GM23338 (cell line): Measurements from ENCODE around the gene SLC7A14. TPM values are rescaled to one million over a fixed set of nuclear protein-coding genes. Genes with fewer than 3 reads are reported as not detected.

ENCODE experiments used
- ATAC-seq: fragments of 200-7000 bp; cut with Tn5 transposase; 3 replicates; pipeline ENCODE4 v1.9.1; 2020
- DNase-seq: peaks from one replicate; pipeline ENCODE4 v3.0.0-alpha.2; 2015; ENCODE audit warnings: low spot score
- H2AFZ ChIP-seq: fragments of 200-600 bp; sonication (generic); 2 replicates; pipeline ENCODE4 v1.8.0; 2016; ENCODE audit warnings: antibody characterized with exemption, mild to moderate bottlenecking, moderate library complexity
- H3F3A ChIP-seq: fragments of 200-600 bp; sonication (generic); replicated peaks from 2 replicates; pipeline ENCODE4 v1.8.0; 2017; ENCODE audit warnings: antibody characterized with exemption, mixed run types, low read depth
- H3K27ac ChIP-seq: fragments of 200-600 bp; sonication (generic); 2 replicates; pipeline ENCODE4 v1.6.1; 2016; ENCODE audit warnings: low read depth
- H3K27me3 ChIP-seq: fragments of 200-600 bp; sonication (generic); 2 replicates; pipeline ENCODE4 v1.8.0; 2016; ENCODE audit warnings: mild to moderate bottlenecking, mixed run types, moderate library complexity; ENCODE audit not compliant: insufficient read depth
- H3K36me3 ChIP-seq: fragments of 200-600 bp; sonication (generic); 2 replicates; pipeline ENCODE4 v1.8.0; 2016; ENCODE audit warnings: mild to moderate bottlenecking; ENCODE audit not compliant: insufficient read depth
- H3K4me1 ChIP-seq: fragments of 200-600 bp; sonication (generic); 2 replicates; pipeline ENCODE4 v1.8.0; 2016; ENCODE audit warnings: mild to moderate bottlenecking, moderate library complexity; ENCODE audit not compliant: insufficient read depth
- H3K4me2 ChIP-seq: fragments of 200-600 bp; sonication (generic); 2 replicates; pipeline ENCODE4 v1.7.1; 2017; ENCODE audit warnings: mixed run types
- H3K4me3 ChIP-seq: fragments of 200-600 bp; sonication (generic); 2 replicates; pipeline ENCODE4 v1.6.1; 2016; ENCODE audit warnings: mixed run types
- H3K79me2 ChIP-seq: fragments of 200-600 bp; sonication (generic); replicated peaks from 2 replicates; pipeline ENCODE4 v1.8.0; 2017; ENCODE audit warnings: mild to moderate bottlenecking; ENCODE audit not compliant: insufficient read depth
- H3K9me2 ChIP-seq: fragments of 200-600 bp; sonication (generic); 2 replicates; pipeline ENCODE4 v1.8.0; 2017; ENCODE audit not compliant: insufficient read depth
- H4K20me1 ChIP-seq: fragments of 200-600 bp; sonication (generic); replicated peaks from 2 replicates; pipeline ENCODE4 v1.8.0; 2017; ENCODE audit warnings: mild to moderate bottlenecking; ENCODE audit not compliant: insufficient read depth
- H3K27ac Mint-ChIP-seq: 2 replicates; pipeline ENCODE4 v1.8.0; 2020; ENCODE audit warnings: inconsistent platforms, mild to moderate bottlenecking, moderate library complexity, mixed read lengths
- H3K27me3 Mint-ChIP-seq: 3 replicates; pipeline ENCODE4 v1.8.0; 2022; ENCODE audit warnings: low read depth, mild to moderate bottlenecking, moderate library complexity, mixed read lengths, inconsistent platforms; ENCODE audit not compliant: insufficient read depth, poor library complexity
- H3K36me3 Mint-ChIP-seq: 3 replicates; pipeline ENCODE4 v1.8.0; 2021; ENCODE audit warnings: low read depth, mild to moderate bottlenecking, inconsistent platforms, moderate library complexity, mixed read lengths
- H3K4me1 Mint-ChIP-seq: 3 replicates; pipeline ENCODE4 v1.8.0; 2020; ENCODE audit warnings: mild to moderate bottlenecking, inconsistent platforms, mixed read lengths
- H3K4me3 Mint-ChIP-seq: 3 replicates; pipeline ENCODE4 v1.8.0; 2021; ENCODE audit warnings: moderate library complexity, mild to moderate bottlenecking, inconsistent platforms, mixed read lengths
- H3K9me3 Mint-ChIP-seq: 3 replicates; pipeline ENCODE4 v1.8.0; 2020; ENCODE audit warnings: moderate library complexity, mild to moderate bottlenecking, inconsistent platforms, mixed read lengths
- CTCF ChIP-seq, 2 experiments: fragments of 200-600 bp in 1 of 2; sonication (generic) in 1 of 2; conservative IDR thresholded peaks; 2 replicates each; pipeline versions ENCODE4 v1.5.1 to v1.6.1; 2016 to 2017; ENCODE audit warnings: antibody characterized with exemption in 2 of 2, low read depth in 2 of 2, mild to moderate bottlenecking in 2 of 2, moderate library complexity in 1 of 2
- EZH2 ChIP-seq: fragments of 200-600 bp; sonication (generic); IDR thresholded peaks from one replicate; pipeline ENCODE4 v1.8.0; 2017; ENCODE audit warnings: antibody characterized with exemption, mild to moderate bottlenecking, low read depth; ENCODE audit not compliant: unreplicated experiment
- JUNB ChIP-seq: IDR thresholded peaks from one replicate; pipeline ENCODE4 v1.6.1; 2016; ENCODE audit warnings: antibody characterized with exemption; ENCODE audit not compliant: unreplicated experiment
- NANOG ChIP-seq: IDR thresholded peaks from 2 replicates; pipeline ENCODE4 v1.6.1; 2016; ENCODE audit warnings: antibody characterized with exemption, borderline replicate concordance
- POLR2AphosphoS5 ChIP-seq: IDR thresholded peaks from 2 replicates; pipeline ENCODE4 v1.6.1; 2016; ENCODE audit warnings: antibody characterized with exemption, low read depth
- REST ChIP-seq: IDR thresholded peaks from one replicate; pipeline ENCODE4 v1.6.1; 2018; ENCODE audit warnings: antibody characterized with exemption; ENCODE audit not compliant: unreplicated experiment
- ZNF114 ChIP-seq: fragments of 250-450 bp; sonication (Bioruptor Pico); IDR thresholded peaks from 2 replicates; pipeline ENCODE4 v1.5.0; 2020; ENCODE audit warnings: mild to moderate bottlenecking, moderate library complexity
- ZNF331 ChIP-seq: fragments of 250-450 bp; sonication (Bioruptor Pico); IDR thresholded peaks from 2 replicates; pipeline ENCODE4 v1.5.0; 2020; ENCODE audit warnings: low read depth, mild to moderate bottlenecking, moderate library complexity
- ZNF462 ChIP-seq: fragments of 250-450 bp; sonication (Bioruptor Pico); IDR thresholded peaks from 2 replicates; pipeline ENCODE4 v1.5.0; 2020; ENCODE audit warnings: mild to moderate bottlenecking, moderate library complexity
- polyA plus RNA-seq: library from polyadenylated mRNA; unstranded; fragments of >200 nt; fragmentation: Nextera tagmentation; extraction: Ambion mirVana; gene quantifications from 2 replicates; pipeline ENCODE4 v1.2.1, GENCODE V29; 2016
- total RNA-seq: library from RNA; depleted of rRNA; stranded (reverse); fragments of >200 nt; shearing (Covaris generic); gene quantifications from 2 replicates; pipeline ENCODE4 v1.2.3, GENCODE V29; 2014

SLC7A14 gene
- total and polyA plus RNA-seq, 2 experiments from 2014 or later, result 0.49 to 0.82 TPM

- Histone ChIP-seq H4K20me1 (no peaks in the 10 kb centered on the region), H2AFZ (no peak overlapping the region), H3K36me3 (no peaks in the 10 kb centered on the region), H3K27ac (no peak overlapping the region), H3F3A (no peaks in the 10 kb centered on the region), H3K4me1 (peaks cover 8% of the 10 kb centered on the region; the same call in 1 of the 2 replicates), H3K79me2 (no peaks in the 10 kb centered on the region), H3K4me2 (no peak overlapping the region), H3K9me2 (no peaks in the 10 kb centered on the region), H3K4me3 (no peak overlapping the region), H3K27me3 (no peaks in the 10 kb centered on the region)
- Mint-ChIP-seq H3K27ac (no peak overlapping the region), H3K9me3 (no peaks in the 10 kb centered on the region; the same call in 1 of the 3 replicates), H3K4me3 (no peak overlapping the region), H3K27me3 (peaks cover 8% of the 10 kb centered on the region), H3K4me1 (peaks cover 16% of the 10 kb centered on the region), H3K36me3 (no peaks in the 10 kb centered on the region; the same call in 2 of the 3 replicates)
- TF ChIP-seq ZNF331 (CRISPR knock-in tag), result no peak
- peak; percentile 42 to 43 for TF ChIP-seq CTCF (conservative IDR thresholded peaks at IDR 0.05; ENCODE audit: low read depth in 2 of 2)
- TF ChIP-seq REST, result no peak
- ATAC-seq, result peak; percentile 89
- peak; percentile 44 for DNase-seq
Measured at GRCh38 chr3:170483485-170484262, 102.2 kb downstream of the SLC7A14 start.

GRCh38 chr3:170482199-170482598 is 103.7 kb downstream of the SLC7A14 start:
- no peaks in the 10 kb centered on the region for H3K27me3 ChIP-seq
- Mint-ChIP-seq H3K9me3 (no peaks in the 10 kb centered on the region; the same call in 1 of the 3 replicates), H3K27me3 (peaks cover 8% of the 10 kb centered on the region), H3K27ac (no peak overlapping the region), H3K4me1 (peaks cover 10% of the 10 kb centered on the region), H3K4me3 (no peak overlapping the region), H3K36me3 (no peaks in the 10 kb centered on the region; the same call in 2 of the 3 replicates)
- H3F3A ChIP-seq, result no peaks in the 10 kb centered on the region
- no peak overlapping the region for H2AFZ ChIP-seq
- peaks cover 6% of the 10 kb centered on the region; the same call in 1 of the 2 replicates for H3K4me1 ChIP-seq
- no peaks in the 10 kb centered on the region for H3K36me3 ChIP-seq
- DNase-seq (no peak), ATAC-seq (no peak)
- H3K9me2 ChIP-seq, result no peaks in the 10 kb centered on the region
- no peak overlapping the region for H3K27ac ChIP-seq
- no peaks in the 10 kb centered on the region for H4K20me1 ChIP-seq
- no peak overlapping the region for H3K4me3 ChIP-seq
- H3K4me2 ChIP-seq, result no peak overlapping the region
- H3K79me2 ChIP-seq, result no peaks in the 10 kb centered on the region
- TF ChIP-seq JUNB (no peak), ZNF331 (CRISPR knock-in tag) (no peak), EZH2 (no peak), ZNF114 (CRISPR knock-in tag) (no peak), POLR2AphosphoS5 (no peak), NANOG (no peak), ZNF462 (CRISPR knock-in tag) (no peak)
